ENCODE results near the gene CCNT1. TPM values are rescaled to one million over a fixed set of nuclear protein-coding genes. Genes with fewer than 3 reads are reported as not detected.

CCNT1 gene
- polyA plus RNA-seq, 3 donors, result 2.3 to 8.3 (median 4.4) TPM

- WGBS (ENCODE audit: insufficient coverage), result 98% methylated on average over 5 of the region's 8 CpGs
- no peaks in the 10 kb centered on the region for H3K9me3 Mint-ChIP-seq
These were observed 45.2 kb downstream of the CCNT1 start for GRCh38 chr12:48671231-48671856.

GRCh38 chr12:48668996-48669395 lies 47.5 kb downstream of the CCNT1 start:
- Histone ChIP-seq H4K20me1 (ENCODE audit: insufficient read depth, low read length) (peaks cover 59% of the 10 kb centered on the region), H3K79me2 (ENCODE audit: insufficient read depth, low read length) (peaks cover 60% of the 10 kb centered on the region), H3K27ac (ENCODE audit: low read depth in 1 of 2, low read length in 2 of 2) (no peak overlapping the region), H3K4me2 (replicated peaks; ENCODE audit: extremely low read depth, low read length, poor library complexity, severe bottlenecking) (no peak overlapping the region), H3K4me3 (replicated peaks in 1 of 3; ENCODE audit: low read depth in 2 of 3, low read length in 3 of 3) (no peak overlapping the region), H2AFZ (ENCODE audit: insufficient read depth, low read depth, low read length, poor library complexity, severe bottlenecking) (no peak overlapping the region), H3K27me3 (ENCODE audit: control insufficient read depth in 2 of 2, insufficient read depth in 2 of 2, low read length in 2 of 2) (no peaks in the 10 kb centered on the region), H3K9ac (ENCODE audit: insufficient read depth, low read length, poor library complexity, severe bottlenecking) (no peak overlapping the region), H3K4me1 (ENCODE audit: control insufficient read depth in 1 of 2, insufficient read depth in 2 of 2, low read length in 2 of 2) (no peaks in the 10 kb centered on the region), H3K9me3 (replicated peaks in 1 of 2; ENCODE audit: control insufficient read depth in 1 of 2, insufficient read depth in 1 of 2, low read length in 2 of 2) (no peaks in the 10 kb centered on the region), H3K36me3 (replicated peaks in 1 of 2; ENCODE audit: control insufficient read depth in 1 of 2, insufficient read depth in 2 of 2, low read length in 2 of 2) (peaks cover 87 to 97% of the 10 kb centered on the region in 2 donors)
- H3K36me3 Mint-ChIP-seq, result peaks cover 64 to 96% of the 10 kb centered on the region in 2 donors
- H3K9me3 Mint-ChIP-seq, result no peaks in the 10 kb centered on the region
- no peak overlapping the region for H3K4me3 Mint-ChIP-seq
- no peak for DNase-seq
- H3K27ac Mint-ChIP-seq, result no peak overlapping the region
- H3K27me3 Mint-ChIP-seq (ENCODE audit: low read depth in 3 of 3), result no peaks in the 10 kb centered on the region
- H3K4me1 Mint-ChIP-seq, result no peaks in the 10 kb centered on the region
- TF ChIP-seq CTCF (IDR thresholded peaks at IDR 0.05), result no peak
- 97% methylated on average over 7 of the region's 14 CpGs for WGBS (ENCODE audit: insufficient coverage)
- intact Hi-C loops (cut with micrococcal nuclease), result no loop called here

More at GRCh38 chr12:48671231-48671856, 45.2 kb downstream of the CCNT1 start:
- H3K4me3 Mint-ChIP-seq, result no peak overlapping the region
- Histone ChIP-seq H3K4me1 (ENCODE audit: control insufficient read depth in 1 of 2, insufficient read depth in 2 of 2, low read length in 2 of 2) (no peaks in the 10 kb centered on the region), H3K27ac (ENCODE audit: low read depth in 1 of 2, low read length in 2 of 2) (no peak overlapping the region), H2AFZ (ENCODE audit: insufficient read depth, low read depth, low read length, poor library complexity, severe bottlenecking) (no peak overlapping the region), H3K4me3 (replicated peaks in 1 of 3; ENCODE audit: low read depth in 2 of 3, low read length in 3 of 3) (no peak overlapping the region), H3K79me2 (ENCODE audit: insufficient read depth, low read length) (peaks cover 74% of the 10 kb centered on the region), H3K36me3 (replicated peaks in 1 of 2; ENCODE audit: control insufficient read depth in 1 of 2, insufficient read depth in 2 of 2, low read length in 2 of 2) (peaks cover 81 to 95% of the 10 kb centered on the region in 2 donors), H4K20me1 (ENCODE audit: insufficient read depth, low read length) (peaks cover 82% of the 10 kb centered on the region), H3K9me3 (replicated peaks in 1 of 2; ENCODE audit: control insufficient read depth in 1 of 2, insufficient read depth in 1 of 2, low read length in 2 of 2) (no peaks in the 10 kb centered on the region), H3K4me2 (replicated peaks; ENCODE audit: extremely low read depth, low read length, poor library complexity, severe bottlenecking) (no peak overlapping the region), H3K27me3 (ENCODE audit: control insufficient read depth in 2 of 2, insufficient read depth in 2 of 2, low read length in 2 of 2) (no peaks in the 10 kb centered on the region), H3K9ac (ENCODE audit: insufficient read depth, low read length, poor library complexity, severe bottlenecking) (no peak overlapping the region)
- H3K27ac Mint-ChIP-seq, result no peak overlapping the region
- intact Hi-C loops (cut with micrococcal nuclease), result no loop called here
- peaks cover 56 to 87% of the 10 kb centered on the region in 2 donors for H3K36me3 Mint-ChIP-seq
- H3K27me3 Mint-ChIP-seq (ENCODE audit: low read depth in 3 of 3), result no peaks in the 10 kb centered on the region
- H3K4me1 Mint-ChIP-seq, result no peaks in the 10 kb centered on the region
- TF ChIP-seq CTCF (IDR thresholded peaks at IDR 0.05), result no peak
- no peak for DNase-seq

All from CD14-positive monocyte (primary cell).